SKM-1 treated with dmso at 0.1 percent for 144 hours (cell line): ENCODE data around the gene C22orf39.

Experiments used
- DNase-seq: peaks from one replicate; lab custom pipeline; 2025; ENCODE audit not compliant: unreplicated experiment; lab: John Stamatoyannopoulos, UW

C22orf39 gene

GRCh38 chr22:19402642-19403191 lies 44.8 kb downstream of the C22orf39 start:
- DNase-seq: no peak

GRCh38 chr22:19401483-19401882 lies 46.0 kb downstream of the C22orf39 start:
- no peak for DNase-seq

GRCh38 chr22:19400881-19401280 lies 46.6 kb downstream of the C22orf39 start:
- DNase-seq: no peak

- DNase-seq: no peak
Observed at GRCh38 chr22:19398652-19399051, 48.9 kb downstream of the C22orf39 start.

- DNase-seq: no peak
Observed at GRCh38 chr22:19398206-19398605, 49.3 kb downstream of the C22orf39 start.

GRCh38 chr22:19397734-19398104 lies 49.8 kb downstream of the C22orf39 start:
- no peak for DNase-seq

- DNase-seq: no peak
Observed at GRCh38 chr22:19396934-19397733, 50.4 kb downstream of the C22orf39 start.

GRCh38 chr22:19396561-19396933 lies 51.0 kb downstream of the C22orf39 start:
- no peak for DNase-seq

GRCh38 chr22:19395276-19395675 lies 52.2 kb downstream of the C22orf39 start:
- no peak for DNase-seq

GRCh38 chr22:19394274-19395050 lies 53.0 kb downstream of the C22orf39 start:
- no peak for DNase-seq

GRCh38 chr22:19393704-19394103 lies 53.8 kb downstream of the C22orf39 start:
- no peak for DNase-seq
